Endothelial cell of umbilical vein (primary cell): Measurements from ENCODE around the gene API5. TPM values are rescaled to one million over a fixed set of nuclear protein-coding genes. Genes with fewer than 3 reads are reported as not detected.

Source experiments
- BruUV-seq: library from RNA; stranded (reverse); fragments of 400-500 nt; replicated peaks from 2 replicates; lab custom pipeline; 2021; lab: Mats Ljungman, UMichigan
- CTCF ChIA-PET: fragments of 300-600, 350-600 bp; sonication (Branson Sonifier 250); formaldehyde crosslinking; loops from one replicate; lab custom pipeline; 2021; ENCODE audit warnings: antibody characterized with exemption, inconsistent platforms; lab: Charles Lee
- POLR2A ChIA-PET: fragments of 300-600, 350-600 bp; sonication (Branson Sonifier 250); formaldehyde crosslinking; loops from one replicate; lab custom pipeline; 2021; ENCODE audit warnings: antibody characterized with exemption, inconsistent platforms; lab: Charles Lee
- DNase-seq: peaks from one replicate; pipeline ENCODE4 v3.0.0-alpha.2; 2011; ENCODE audit warnings: low read depth, low spot score
- FAIRE-seq: peaks from 2 replicates; lab custom pipeline; 2011; peaks lifted over from hg19 to GRCh38; lab: Jason Lieb, UNC
- H2AFZ ChIP-seq: 2 replicates; pipeline ENCODE4 v1.6.0; 2012; ENCODE audit warnings: low read depth, low read length, control low read depth, inconsistent platforms
- H3K27ac ChIP-seq: 2 replicates; pipeline ENCODE4 v1.5.1; 2011; ENCODE audit warnings: low read depth, mild to moderate bottlenecking, control low read depth, low read length, moderate library complexity; ENCODE audit not compliant: insufficient read depth
- H3K27me3 ChIP-seq, 2 experiments: 2 replicates each; pipeline versions ENCODE4 v1.6.0 to v1.6.1; 2011; ENCODE audit warnings: low read length in 2 of 2, mixed read lengths in 1 of 2; ENCODE audit not compliant: control insufficient read depth in 2 of 2, insufficient read depth in 2 of 2
- H3K36me3 ChIP-seq, 2 experiments: 2 replicates in 1 of 2; 3 replicates in 1 of 2; pipeline ENCODE4 v1.5.1; 2011; ENCODE audit warnings: low read length in 2 of 2, mild to moderate bottlenecking in 1 of 2, moderate library complexity in 1 of 2; ENCODE audit not compliant: control insufficient read depth in 2 of 2, insufficient read depth in 2 of 2; ENCODE audit errors: extremely low read depth in 1 of 2
- H3K4me1 ChIP-seq: 3 replicates; pipeline ENCODE4 v1.5.1; 2011; ENCODE audit warnings: mild to moderate bottlenecking, low read length; ENCODE audit not compliant: control insufficient read depth, insufficient read depth; ENCODE audit errors: extremely low read depth
- H3K4me2 ChIP-seq: 2 replicates; pipeline ENCODE4 v1.6.1; 2011; ENCODE audit warnings: low read length, control low read depth, mixed read lengths; ENCODE audit not compliant: insufficient read depth
- H3K4me3 ChIP-seq, 3 experiments: fragments of 200-600 bp in 1 of 3; sonication (generic), shearing (Covaris generic) in 1 of 3; replicated peaks in 1 of 3; 2 replicates each; pipeline ENCODE4 v1.5.1; 2011 to 2016; ENCODE audit warnings: control low read depth in 3 of 3, low read length in 3 of 3, mild to moderate bottlenecking in 2 of 3, inconsistent platforms in 1 of 3, low read depth in 1 of 3, moderate library complexity in 1 of 3; ENCODE audit not compliant: insufficient read depth in 1 of 3
- H3K79me2 ChIP-seq: 2 replicates; pipeline ENCODE4 v1.6.0; 2012; ENCODE audit warnings: low read length, inconsistent platforms; ENCODE audit not compliant: control insufficient read depth, insufficient read depth
- H3K9ac ChIP-seq: replicated peaks from 2 replicates; pipeline ENCODE3; 2011; ENCODE audit warnings: low read length, control low read depth; ENCODE audit not compliant: insufficient read depth; ENCODE audit errors: extremely low read depth
- H3K9me1 ChIP-seq: replicated peaks from 3 replicates; pipeline ENCODE4 v1.6.0; 2011; ENCODE audit warnings: mild to moderate bottlenecking, low read length; ENCODE audit not compliant: control insufficient read depth, insufficient read depth; ENCODE audit errors: extremely low read depth
- H3K9me3 ChIP-seq: replicated peaks from 2 replicates; pipeline ENCODE4 v1.5.1; 2012; ENCODE audit warnings: low read length, inconsistent platforms; ENCODE audit not compliant: control insufficient read depth, insufficient read depth
- H4K20me1 ChIP-seq: replicated peaks from 2 replicates; pipeline ENCODE3; 2011; ENCODE audit warnings: mild to moderate bottlenecking, low read length; ENCODE audit not compliant: control insufficient read depth, insufficient read depth; ENCODE audit errors: extremely low read depth
- EZH2 ChIP-seq: IDR thresholded peaks from 2 replicates; pipeline ENCODE4 v1.6.1; 2012; ENCODE audit warnings: borderline replicate concordance, low read depth, mild to moderate bottlenecking, moderate library complexity, low read length, inconsistent platforms; ENCODE audit not compliant: severe bottlenecking
- FOS ChIP-seq: IDR thresholded peaks from 2 replicates; pipeline ENCODE4 v1.6.1; 2011; ENCODE audit warnings: mild to moderate bottlenecking, low read length, moderate library complexity, borderline replicate concordance; ENCODE audit not compliant: insufficient read depth
- GATA2 ChIP-seq: IDR thresholded peaks from 2 replicates; pipeline ENCODE4 v1.7.0; 2011; ENCODE audit warnings: low read depth, mild to moderate bottlenecking, moderate library complexity, mixed read lengths, low read length; ENCODE audit not compliant: insufficient read length, insufficient read depth
- JUN ChIP-seq: IDR thresholded peaks from 2 replicates; pipeline ENCODE4 v1.6.1; 2011; ENCODE audit warnings: borderline replicate concordance, low read depth; ENCODE audit not compliant: insufficient read length, insufficient read depth
- MYC ChIP-seq: IDR thresholded peaks from one replicate; pipeline ENCODE4 v1.6.1; 2011; ENCODE audit warnings: mild to moderate bottlenecking, low read depth, low read length
- POLR2A ChIP-seq: IDR thresholded peaks from 2 replicates; pipeline ENCODE4 v1.6.1; 2012; ENCODE audit warnings: low read depth, mild to moderate bottlenecking, control low read depth, low read length
- POLR2AphosphoS5 ChIP-seq: IDR thresholded peaks from 2 replicates; pipeline ENCODE4 v1.6.1; 2012; ENCODE audit warnings: low read depth, mild to moderate bottlenecking, control low read depth, low read length, moderate library complexity; ENCODE audit not compliant: insufficient read depth
- dilution Hi-C: fragments of 300-500 bp; cut with MboI; formaldehyde crosslinking; loops from one replicate; pipeline ENCODE4 v1.15.0; 2019; ENCODE audit warnings: low sequenced_read_pairs; ENCODE audit not compliant: extremely low pct_ligation_motif_present
- intact Hi-C: fragments of 100-400 bp; cut with micrococcal nuclease; formaldehyde crosslinking; loops from one replicate; pipeline ENCODE4 v1.10.0; 2022
- polyA plus RNA-seq, 4 experiments: library from polyadenylated mRNA; depleted of rRNA in 3 of 4; stranded (reverse) in 3 of 4; unstranded in 1 of 4; fragments of >200 nt; gene quantifications; 2 replicates each; pipeline versions ENCODE4 v1.2.1 to v1.2.3, GENCODE V29; 2011 to 2012; ENCODE audit warnings: missing spikeins in 1 of 4
- total RNA-seq: library from RNA; stranded (reverse); gene quantifications from 2 replicates; pipeline ENCODE4 v1.2.3, GENCODE V29; 2021
- TF ChIP-seq, protein P1 (sequence below): IDR thresholded peaks from 2 replicates; pipeline ENCODE4 v1.6.1; 2011; ENCODE audit not compliant: insufficient read depth, insufficient read length
- TF ChIP-seq, protein P2 (sequence below), 2 donors: IDR thresholded peaks; 1 replicate in 1 of 2; 2 replicates in 1 of 2; pipeline ENCODE4 v1.5.1; 2011; ENCODE audit warnings: low read length in 2 of 2, mild to moderate bottlenecking in 2 of 2, moderate library complexity in 2 of 2, control low read depth in 1 of 2, inconsistent platforms in 1 of 2, low read depth in 1 of 2; ENCODE audit not compliant: insufficient read depth in 1 of 2; ENCODE audit errors: extremely low read depth in 1 of 2

API5 gene
- total and polyA plus RNA-seq, 2 donors (not counting 3 experiments of a cell fraction or from before 2014, with no cell fraction given): 26.5 to 103 TPM

GRCh38 chr11:43285826-43286225, 26.0 kb upstream of the API5 start:
- no peak overlapping the region for H3K4me2 ChIP-seq
- H3K27me3 ChIP-seq: peaks cover 0 to 2% of the 10 kb centered on the region in 2 experiments
- intact Hi-C loops: no loop called here
- no peak for DNase-seq
- H3K9ac ChIP-seq: no peak overlapping the region
- dilution Hi-C loops: no loop called here
- no peak overlapping the region for H3K4me3 ChIP-seq
- H3K9me1 ChIP-seq: no peaks in the 10 kb centered on the region
- H4K20me1 ChIP-seq: no peaks in the 10 kb centered on the region
- no TSS peak for BruUV-seq
- no peaks in the 10 kb centered on the region for H3K36me3 ChIP-seq
- ChIA-PET CTCF (no interaction called here), POLR2A (no interaction called here)
- no peaks in the 10 kb centered on the region for H3K79me2 ChIP-seq
- no peak overlapping the region for H3K27ac ChIP-seq
- no peaks in the 10 kb centered on the region for H3K9me3 ChIP-seq
- TF ChIP-seq MYC: no peak
- no peak for TF ChIP-seq POLR2AphosphoS5
- TF ChIP-seq, protein P1, sequence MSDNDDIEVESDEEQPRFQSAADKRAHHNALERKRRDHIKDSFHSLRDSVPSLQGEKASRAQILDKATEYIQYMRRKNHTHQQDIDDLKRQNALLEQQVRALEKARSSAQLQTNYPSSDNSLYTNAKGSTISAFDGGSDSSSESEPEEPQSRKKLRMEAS: no peak
- no peak for TF ChIP-seq GATA2
- no peak for TF ChIP-seq FOS
- H2AFZ ChIP-seq: no peak overlapping the region
- no peak for FAIRE-seq
- no peaks in the 10 kb centered on the region for H3K4me1 ChIP-seq

GRCh38 chr11:43289368-43289767, 22.4 kb upstream of the API5 start:
- POLR2A ChIA-PET: no interaction called here
- Histone ChIP-seq H3K4me1 (no peaks in the 10 kb centered on the region), H3K36me3 (no peaks in the 10 kb centered on the region), H2AFZ (no peak overlapping the region), H4K20me1 (no peaks in the 10 kb centered on the region), H3K79me2 (no peaks in the 10 kb centered on the region), H3K9me1 (no peaks in the 10 kb centered on the region), H3K27ac (no peak overlapping the region), H3K9me3 (no peaks in the 10 kb centered on the region), H3K27me3 (no peaks in the 10 kb centered on the region), H3K4me2 (no peak overlapping the region), H3K4me3 (no peak overlapping the region), H3K9ac (no peak overlapping the region)
- BruUV-seq: no TSS peak
- intact Hi-C loops: no loop called here
- DNase-seq (no peak), FAIRE-seq (no peak)
- TF ChIP-seq, protein P2, sequence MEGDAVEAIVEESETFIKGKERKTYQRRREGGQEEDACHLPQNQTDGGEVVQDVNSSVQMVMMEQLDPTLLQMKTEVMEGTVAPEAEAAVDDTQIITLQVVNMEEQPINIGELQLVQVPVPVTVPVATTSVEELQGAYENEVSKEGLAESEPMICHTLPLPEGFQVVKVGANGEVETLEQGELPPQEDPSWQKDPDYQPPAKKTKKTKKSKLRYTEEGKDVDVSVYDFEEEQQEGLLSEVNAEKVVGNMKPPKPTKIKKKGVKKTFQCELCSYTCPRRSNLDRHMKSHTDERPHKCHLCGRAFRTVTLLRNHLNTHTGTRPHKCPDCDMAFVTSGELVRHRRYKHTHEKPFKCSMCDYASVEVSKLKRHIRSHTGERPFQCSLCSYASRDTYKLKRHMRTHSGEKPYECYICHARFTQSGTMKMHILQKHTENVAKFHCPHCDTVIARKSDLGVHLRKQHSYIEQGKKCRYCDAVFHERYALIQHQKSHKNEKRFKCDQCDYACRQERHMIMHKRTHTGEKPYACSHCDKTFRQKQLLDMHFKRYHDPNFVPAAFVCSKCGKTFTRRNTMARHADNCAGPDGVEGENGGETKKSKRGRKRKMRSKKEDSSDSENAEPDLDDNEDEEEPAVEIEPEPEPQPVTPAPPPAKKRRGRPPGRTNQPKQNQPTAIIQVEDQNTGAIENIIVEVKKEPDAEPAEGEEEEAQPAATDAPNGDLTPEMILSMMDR (IDR thresholded peaks at IDR 0.05; ENCODE audit: extremely low read depth in 1 of 2, insufficient read depth in 1 of 2, low read depth in 1 of 2, low read length in 2 of 2): no peak
- TF ChIP-seq, protein P1: no peak
- TF ChIP-seq GATA2 (no peak), FOS (no peak), POLR2AphosphoS5 (no peak), MYC (no peak), JUN (no peak), EZH2 (no peak), POLR2A (no peak)
- CTCF ChIA-PET: no interaction called here
- dilution Hi-C loops: no loop called here
